ENCODE measurements around the gene RNF138. TPM values are rescaled to one million over a fixed set of nuclear protein-coding genes. Genes with fewer than 3 reads are reported as not detected.
"Not testable (repeated sequence)": the region's sequence is repeated elsewhere in the genome, so short reads cannot be mapped to it uniquely, and the experiment has no call there.

Gene RNF138
- polyA plus RNA-seq, 4 donors: 51.1 to 69.4 (median 60.0) TPM

- no peak for DNase-seq (ENCODE audit: low read depth in 4 of 4, low spot score in 3 of 4)
Observed at GRCh38 chr18:32167980-32168730, 76.5 kb downstream of the RNF138 start.

- no peak for DNase-seq (ENCODE audit: low read depth in 4 of 4, low spot score in 3 of 4)
Observed at GRCh38 chr18:32173654-32174053, 82.0 kb downstream of the RNF138 start.

- no peak for DNase-seq (ENCODE audit: low read depth in 4 of 4, low spot score in 3 of 4)
Observed at GRCh38 chr18:32174719-32175118, 83.0 kb downstream of the RNF138 start.

GRCh38 chr18:32175265-32175664, 83.6 kb downstream of the RNF138 start:
- DNase-seq (ENCODE audit: low read depth in 4 of 4, low spot score in 3 of 4): no peak

GRCh38 chr18:32176745-32177144, 85.1 kb downstream of the RNF138 start:
- not testable (repeated sequence) for DNase-seq (ENCODE audit: low read depth in 4 of 4, low spot score in 3 of 4)

- DNase-seq (ENCODE audit: low read depth in 4 of 4, low spot score in 3 of 4): no peak
Observed at GRCh38 chr18:32177530-32177929, 85.9 kb downstream of the RNF138 start.

Other genes starting within 250 kb of the RNF138 start
- 10 to 100 TPM; 52.9 to 69.2 (median 63.3) TPM for gene TRAPPC8, start 148.7 kb upstream of the RNF138 start, polyA plus RNA-seq (ENCODE audit: insufficient read length in 4 of 4)
- 1 to 10 TPM; 2.2 to 3.8 (median 2.7) TPM for gene RNF125, start 73.0 kb upstream of the RNF138 start, polyA plus RNA-seq (ENCODE audit: insufficient read length in 4 of 4)
- under 1 TPM in 2 of 4 donors, not detected in 2; 0.05 to 0.14 TPM for gene MEP1B, start 98.2 kb downstream of the RNF138 start, polyA plus RNA-seq (ENCODE audit: insufficient read length in 4 of 4)

Data from right renal pelvis (tissue), 4 donors.